ENCODE data around the gene MYOG. TPM values are rescaled to one million over a fixed set of nuclear protein-coding genes. Genes with fewer than 3 reads are reported as not detected.

The MYOG gene
- total and polyA plus RNA-seq, 2 donors (not counting 1 experiment from before 2014, with no cell fraction given) = not detected

- CTCF ChIA-PET = interaction anchor here (1.2 kb wide), 1 partner anchor 104 kb away, joined by 3 read pairs; no protein-coding TSS in a partner anchor
These were observed 26.7 kb upstream of the MYOG start for GRCh38 chr1:203112475-203112874.

GRCh38 chr1:203104789-203105390, 19.1 kb upstream of the MYOG start:
- H3K4me1 Mint-ChIP-seq = no peaks in the 10 kb centered on the region
- Histone ChIP-seq H3K27me3 (replicated peaks in 1 of 4; ENCODE audit: control extremely low read depth in 1 of 4, control insufficient read depth in 3 of 4, insufficient read depth in 4 of 4, low read length in 3 of 4) (peaks cover 0 to 15% (median 5%) of the 10 kb centered on the region in 4 experiments), H3K9ac (ENCODE audit: low read length) (no peak overlapping the region), H3K36me3 (replicated peaks in 1 of 2; ENCODE audit: control extremely low read depth in 1 of 2, control insufficient read depth in 1 of 2, extremely low read depth in 1 of 2, insufficient read depth in 2 of 2, low read length in 1 of 2) (no peaks in the 10 kb centered on the region), H3K4me1 (ENCODE audit: control insufficient read depth in 2 of 2, insufficient read depth in 2 of 2, low read length in 2 of 2) (no peaks in the 10 kb centered on the region), H3K4me2 (replicated peaks; ENCODE audit: low read depth, low read length, poor library complexity, severe bottlenecking) (no peak overlapping the region), H3K4me3 (ENCODE audit: control extremely low read depth in 1 of 5, extremely low read depth in 1 of 5, insufficient read depth in 1 of 5, low read depth in 2 of 5, low read length in 4 of 5) (no peak overlapping the region), H3K27ac (ENCODE audit: low read length in 2 of 2) (no peak overlapping the region), H3K79me2 (ENCODE audit: control insufficient read depth, insufficient read depth, low read length) (no peaks in the 10 kb centered on the region), H4K20me1 (ENCODE audit: control insufficient read depth, insufficient read depth, low read length, poor library complexity, severe bottlenecking) (no peaks in the 10 kb centered on the region), H2AFZ (ENCODE audit: insufficient read depth, low read depth, low read length, poor library complexity, severe bottlenecking) (no peak overlapping the region), H3K9me3 (ENCODE audit: control extremely low read depth in 1 of 3, control insufficient read depth in 2 of 3, insufficient read depth in 1 of 3, low read length in 2 of 3) (peaks cover 0 to 3% (median 0%) of the 10 kb centered on the region in 3 donors)
- H3K27ac Mint-ChIP-seq = no peak overlapping the region
- TF ChIP-seq CTCF (IDR thresholded peaks at IDR 0.05) (no peak), EZH2 (IDR thresholded peaks at IDR 0.05; ENCODE audit: borderline replicate concordance, insufficient read depth, low read depth, low read length, poor library complexity, severe bottlenecking) (no peak)
- intact Hi-C loops (cut with micrococcal nuclease) = no loop called here
- no peaks in the 10 kb centered on the region for H3K9me3 Mint-ChIP-seq (ENCODE audit: insufficient read depth)
- CTCF ChIA-PET = no interaction called here
- peaks cover 55% of the 10 kb centered on the region for H3K27me3 Mint-ChIP-seq
- ATAC-seq (ENCODE audit: low read depth) (no peak), DNase-seq (no peak)
- H3K4me3 Mint-ChIP-seq = no peak overlapping the region
- POLR2A ChIA-PET = no interaction called here

More at GRCh38 chr1:203112475-203112874, 26.7 kb upstream of the MYOG start:
- H3K9me3 Mint-ChIP-seq (ENCODE audit: insufficient read depth) = no peaks in the 10 kb centered on the region
- H3K27ac Mint-ChIP-seq = no peak overlapping the region
- no CpG with 5 or more reads among the region's 2 CpGs for WGBS (ENCODE audit: insufficient coverage)
- Histone ChIP-seq H3K4me1 (ENCODE audit: control insufficient read depth in 2 of 2, insufficient read depth in 2 of 2, low read length in 2 of 2) (no peaks in the 10 kb centered on the region), H4K20me1 (ENCODE audit: control insufficient read depth, insufficient read depth, low read length, poor library complexity, severe bottlenecking) (no peaks in the 10 kb centered on the region), H2AFZ (ENCODE audit: insufficient read depth, low read depth, low read length, poor library complexity, severe bottlenecking) (no peak overlapping the region), H3K9me3 (ENCODE audit: control extremely low read depth in 1 of 3, control insufficient read depth in 2 of 3, insufficient read depth in 1 of 3, low read length in 2 of 3) (no peaks in the 10 kb centered on the region), H3K79me2 (ENCODE audit: control insufficient read depth, insufficient read depth, low read length) (no peaks in the 10 kb centered on the region), H3K4me2 (replicated peaks; ENCODE audit: low read depth, low read length, poor library complexity, severe bottlenecking) (no peak overlapping the region), H3K27me3 (replicated peaks in 1 of 4; ENCODE audit: control extremely low read depth in 1 of 4, control insufficient read depth in 3 of 4, insufficient read depth in 4 of 4, low read length in 3 of 4) (peaks cover 0 to 23% (median 10%) of the 10 kb centered on the region in 4 experiments), H3K4me3 (ENCODE audit: control extremely low read depth in 1 of 5, extremely low read depth in 1 of 5, insufficient read depth in 1 of 5, low read depth in 2 of 5, low read length in 4 of 5) (no peak overlapping the region), H3K27ac (ENCODE audit: low read length in 2 of 2) (no peak overlapping the region), H3K36me3 (replicated peaks in 1 of 2; ENCODE audit: control extremely low read depth in 1 of 2, control insufficient read depth in 1 of 2, extremely low read depth in 1 of 2, insufficient read depth in 2 of 2, low read length in 1 of 2) (no peaks in the 10 kb centered on the region), H3K9ac (ENCODE audit: low read length) (no peak overlapping the region)
- peaks cover 40% of the 10 kb centered on the region for H3K27me3 Mint-ChIP-seq
- no peak for DNase-seq
- no peak overlapping the region for H3K4me3 Mint-ChIP-seq
- POLR2A ChIA-PET = no interaction called here
- no peaks in the 10 kb centered on the region for H3K4me1 Mint-ChIP-seq
- intact Hi-C loops (cut with micrococcal nuclease) = no loop called here
- TF ChIP-seq EZH2 (IDR thresholded peaks at IDR 0.05; ENCODE audit: borderline replicate concordance, insufficient read depth, low read depth, low read length, poor library complexity, severe bottlenecking) (no peak), CTCF (IDR thresholded peaks at IDR 0.05) (no peak)
- ATAC-seq (ENCODE audit: low read depth) = no peak
